HG03520 (cell line): ENCODE results near the gene SNPH.
"Not testable (repeated sequence)": the region's sequence is repeated elsewhere in the genome, so short reads cannot be mapped to it uniquely, and the experiment has no call there.

Experiments
- ATAC-seq: cut with Tn5 transposase; IDR thresholded peaks from one replicate; pipeline ENCODE4 v1.9.1; 2021; ENCODE audit warnings: mild to moderate bottlenecking, moderate library complexity; ENCODE audit not compliant: unreplicated experiment

Gene SNPH

DNA sequence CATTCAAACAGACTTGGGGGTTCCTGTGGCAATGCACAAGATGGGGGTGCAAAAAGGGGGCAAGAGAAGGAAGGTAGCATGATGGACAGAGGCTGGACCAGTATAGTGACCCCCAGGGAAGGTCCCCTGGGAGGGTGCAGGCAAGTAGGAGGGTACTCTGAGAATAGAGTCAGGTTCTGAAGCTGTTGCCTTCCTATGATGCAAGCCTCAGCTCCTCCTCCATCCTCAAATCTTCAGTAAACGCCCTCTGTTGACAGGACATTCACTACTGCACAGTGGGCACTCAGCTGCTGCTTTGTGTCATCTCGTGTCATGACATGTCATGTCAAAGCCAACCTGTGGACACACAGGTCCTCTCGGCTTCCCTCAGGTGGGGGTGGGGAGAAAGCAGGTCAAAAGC lies 68.7 kb downstream of the SNPH start:
- ATAC-seq, result no peak

DNA sequence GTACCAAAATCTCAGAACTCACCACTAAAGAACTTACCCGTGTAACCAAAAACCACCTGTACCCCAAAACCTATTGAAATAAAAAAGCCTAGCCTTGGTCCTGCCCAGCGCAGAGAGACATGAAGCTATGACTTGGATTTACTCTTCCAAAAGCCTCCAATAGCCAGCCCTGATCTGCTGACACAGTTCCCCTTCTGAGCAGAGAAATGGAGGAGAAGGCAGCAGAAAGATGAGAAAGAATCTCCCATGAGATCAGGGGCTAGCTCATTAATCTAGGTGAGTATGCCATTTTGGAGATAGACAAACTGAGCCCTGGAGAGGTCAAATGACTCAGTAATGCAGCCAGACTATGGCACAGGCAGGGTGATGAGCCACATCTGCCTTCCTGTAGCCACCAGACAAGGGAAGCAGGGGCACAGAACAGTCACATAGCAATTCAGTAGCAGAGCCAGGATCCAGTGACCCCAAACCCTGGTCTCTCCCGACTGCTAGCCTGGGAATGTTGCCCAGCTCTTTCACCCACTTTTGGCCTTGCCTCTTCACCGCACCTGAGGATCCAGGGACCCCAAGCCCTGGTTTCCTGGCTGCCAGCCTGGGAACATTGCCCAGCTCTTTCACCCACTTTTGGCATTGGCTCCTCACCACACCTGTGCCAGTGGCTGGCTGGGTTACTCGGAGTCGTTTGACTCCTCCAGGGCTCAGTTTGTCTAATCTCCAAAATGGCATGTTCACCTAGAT lies 70.0 kb downstream of the SNPH start:
- no peak for ATAC-seq

GRCh38 chr20:1336699-1337367 lies 70.7 kb downstream of the SNPH start:
- no peak for ATAC-seq

DNA sequence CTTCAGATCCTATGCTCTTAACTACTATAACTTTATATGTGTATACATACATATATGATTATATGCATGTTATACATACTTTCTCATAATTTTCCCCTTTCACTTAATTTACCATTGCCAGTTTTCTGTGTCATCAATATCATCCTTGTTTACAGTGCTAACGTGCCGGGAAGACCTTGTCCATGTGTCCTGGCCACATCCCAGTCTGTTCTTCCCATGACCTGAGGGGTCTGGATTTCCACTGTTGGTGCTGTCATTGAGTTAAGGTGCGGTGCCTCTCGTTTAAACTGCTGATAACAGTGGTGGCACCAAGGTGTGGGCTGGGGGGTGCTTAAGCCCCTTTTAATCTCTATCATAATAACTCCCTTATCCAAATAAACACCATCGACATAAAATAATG lies 71.3 kb downstream of the SNPH start:
- no peak for ATAC-seq

DNA sequence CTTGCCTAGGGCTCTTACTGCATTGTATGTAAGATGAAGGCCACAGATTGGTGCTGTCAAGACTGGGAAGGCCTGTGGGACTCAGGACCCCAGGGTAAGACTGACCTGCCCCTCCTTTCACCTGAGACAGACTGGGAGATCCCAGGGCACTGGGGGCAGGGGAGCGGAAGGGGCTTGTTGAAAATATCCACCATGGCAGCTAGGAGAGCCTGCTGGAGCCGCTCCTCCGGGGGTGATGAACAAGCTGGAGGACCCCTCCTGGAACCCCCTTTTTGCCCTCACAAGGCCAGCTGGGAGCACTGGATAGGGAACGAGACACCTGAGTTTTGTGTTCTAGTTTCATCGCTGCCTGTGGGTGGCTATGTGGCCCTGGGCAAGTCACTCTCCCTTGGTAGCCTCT lies 72.0 kb downstream of the SNPH start:
- no peak for ATAC-seq

GRCh38 chr20:1338801-1339200 lies 72.7 kb downstream of the SNPH start:
- no peak for ATAC-seq

DNA sequence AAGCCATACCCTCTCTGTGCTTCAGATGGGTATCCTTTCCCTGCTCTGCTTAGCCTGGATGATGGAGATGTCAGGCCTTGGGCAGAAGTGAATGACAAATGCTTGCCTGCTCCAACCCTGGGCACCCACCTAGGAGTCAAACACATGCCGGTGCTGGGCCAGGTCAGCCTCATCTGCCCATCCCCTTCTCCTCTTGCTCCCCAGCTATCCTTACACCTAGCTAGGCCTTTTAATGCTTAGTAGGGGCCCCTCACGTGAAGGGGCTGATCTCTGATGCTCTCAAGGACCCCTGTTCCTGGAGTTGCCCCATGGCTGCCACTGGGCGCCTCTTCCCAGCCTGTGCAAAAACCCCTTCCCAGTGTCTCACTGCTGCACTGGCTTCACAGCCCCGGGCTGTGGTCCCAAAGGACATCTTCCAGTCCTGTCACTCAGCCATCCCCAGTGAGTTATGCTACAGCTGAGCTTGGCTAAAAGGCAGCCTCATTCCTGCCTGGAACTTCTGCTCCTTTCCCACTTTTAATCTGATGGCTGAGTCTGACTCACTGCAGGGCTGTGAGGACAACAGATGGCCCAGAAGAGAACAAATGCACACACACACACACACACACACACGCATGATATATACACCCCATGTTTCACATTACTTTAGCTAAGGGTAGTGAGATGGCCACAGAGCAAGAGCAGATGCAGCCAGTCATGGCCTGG lies 75.6 kb downstream of the SNPH start:
- no peak for ATAC-seq

DNA sequence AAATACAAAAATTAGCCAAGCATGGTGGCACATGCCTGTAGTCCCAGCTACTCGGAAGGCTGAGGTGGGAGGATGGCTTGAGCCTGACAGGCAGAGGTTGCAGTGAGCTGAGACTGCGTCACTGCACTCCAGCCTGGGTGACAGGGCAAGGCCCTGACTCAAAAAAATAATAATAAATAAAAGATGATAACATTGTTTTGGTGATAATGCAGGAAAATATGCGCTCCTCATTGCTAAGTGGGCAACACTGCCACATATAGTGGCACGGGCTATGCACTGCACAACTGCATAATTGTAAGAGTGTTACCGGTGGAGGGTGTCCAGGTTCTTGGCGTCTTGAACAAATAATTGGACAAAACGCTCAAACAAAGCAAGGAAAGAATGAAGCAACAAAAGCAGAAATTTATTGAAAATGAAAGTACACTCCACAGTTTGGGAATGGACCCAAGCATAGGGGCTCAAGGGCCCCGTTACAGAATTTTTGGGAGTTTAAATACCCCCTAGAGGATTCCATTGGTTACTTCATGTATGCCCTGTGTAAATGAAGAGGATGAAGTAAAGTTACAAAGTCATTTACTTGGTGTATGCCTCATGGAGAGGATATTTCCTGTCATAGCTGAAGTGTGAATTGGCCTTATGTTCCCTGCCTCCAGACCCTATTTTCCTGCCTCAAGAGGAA lies 77.5 kb downstream of the SNPH start:
- ATAC-seq, result not testable (repeated sequence)

DNA sequence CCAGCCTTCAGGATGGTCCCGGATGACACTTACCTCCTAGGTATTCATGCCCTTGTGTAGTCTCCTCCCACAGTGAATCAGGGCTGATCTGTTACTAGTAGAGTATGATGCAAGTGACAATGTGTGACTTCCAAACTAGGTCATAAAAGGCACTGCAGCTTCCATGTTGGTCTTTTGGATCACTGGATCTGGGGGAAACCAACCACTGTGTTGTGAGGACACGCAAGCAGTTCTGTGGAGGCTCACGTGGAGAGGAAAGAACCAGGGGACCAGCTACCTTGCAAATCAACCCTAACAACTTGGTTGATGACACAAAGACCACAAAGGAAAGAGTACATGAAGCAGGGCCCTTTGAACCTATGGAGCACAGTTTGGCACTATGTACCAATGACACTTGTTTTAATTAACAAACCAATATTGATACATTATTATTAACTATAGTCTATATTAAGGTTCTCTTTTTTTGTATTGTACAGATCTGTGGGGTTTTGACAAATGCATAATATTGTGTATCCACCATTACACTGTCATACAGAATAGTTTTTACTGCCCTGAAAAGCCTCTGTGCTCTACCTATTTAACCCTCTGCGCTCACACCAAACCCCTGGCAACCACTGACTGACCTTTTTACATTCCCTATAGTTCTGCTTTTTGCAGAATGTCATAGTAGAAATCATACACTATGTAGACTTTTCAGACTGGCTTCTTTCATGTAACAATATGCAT lies 79.1 kb downstream of the SNPH start:
- ATAC-seq, result no peak

DNA sequence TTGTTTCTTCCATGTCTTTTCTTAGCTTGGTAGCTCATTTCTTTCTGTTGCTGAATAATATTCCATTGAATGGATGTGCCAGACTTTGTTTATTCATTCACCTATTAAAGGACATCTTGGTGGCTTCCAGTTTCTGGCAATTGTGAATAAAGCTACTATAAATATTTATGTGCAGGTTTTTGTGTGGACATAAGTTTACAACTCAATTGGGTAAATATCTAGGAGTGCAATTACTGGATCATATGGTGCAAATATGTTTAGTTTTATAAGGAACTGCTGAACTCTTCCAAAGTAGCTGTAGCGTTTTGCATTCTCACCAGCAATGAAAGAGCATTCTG lies 79.6 kb downstream of the SNPH start:
- no peak for ATAC-seq

- no peak for ATAC-seq
Observed at GRCh38 chr20:1346315-1346969, 80.3 kb downstream of the SNPH start.

DNA sequence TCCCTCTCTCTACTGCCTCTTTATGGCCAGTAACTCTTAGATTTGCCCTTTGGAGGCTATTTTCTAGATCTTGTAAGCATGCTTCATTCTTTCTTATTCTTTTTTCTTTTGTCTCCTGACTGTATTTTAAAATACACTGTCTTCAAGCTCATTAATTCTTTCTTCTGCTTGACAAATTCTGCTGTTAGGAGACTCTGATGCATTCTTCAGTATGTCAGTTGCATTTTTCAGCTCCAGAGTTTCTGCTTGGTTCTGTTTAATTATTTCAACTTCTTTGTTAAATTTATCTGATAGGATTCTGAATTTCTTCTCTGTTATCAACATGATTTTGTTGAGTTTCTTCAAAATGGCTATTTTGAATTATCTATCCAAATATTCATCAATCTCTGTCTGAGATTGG lies 87.9 kb downstream of the SNPH start:
- no peak for ATAC-seq

DNA sequence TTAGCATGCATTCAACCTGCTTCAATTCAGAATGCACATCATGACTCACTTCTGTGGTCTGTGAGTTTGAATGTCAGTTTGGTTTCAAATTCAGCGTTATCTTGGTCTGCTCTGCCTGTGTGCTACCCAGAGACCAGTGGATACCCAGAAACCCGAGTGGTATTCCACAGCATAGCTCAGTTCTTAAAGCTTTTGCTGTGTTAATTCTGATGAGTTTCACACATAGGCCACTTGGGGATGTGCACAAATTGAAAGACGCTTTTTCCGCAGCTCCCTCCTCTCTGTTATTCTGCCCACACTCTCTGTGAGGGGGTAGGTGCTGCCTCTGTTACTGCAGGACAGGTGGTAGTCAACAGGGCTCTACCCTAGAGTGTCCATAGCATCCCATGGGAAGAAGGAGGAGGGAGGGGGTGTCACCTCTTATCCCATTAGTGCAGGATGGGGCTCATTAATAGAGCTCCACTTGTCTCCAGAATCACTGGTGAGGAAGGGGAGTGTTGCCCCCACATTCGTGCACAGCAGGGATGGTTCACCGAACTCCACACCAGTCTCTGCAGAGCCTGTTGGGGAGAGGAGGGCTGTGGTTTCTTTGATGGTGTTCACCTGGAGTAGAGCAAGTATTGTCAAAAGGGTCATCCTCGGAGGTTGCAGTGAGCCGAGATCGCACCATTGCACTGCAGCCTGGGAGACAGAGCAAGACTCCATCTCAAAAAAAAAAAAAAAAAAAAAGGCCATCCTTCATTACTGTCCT lies 92.0 kb downstream of the SNPH start:
- ATAC-seq, result no peak
